GM18519 (cell line): ENCODE results near the gene GAL3ST1.
"Not testable (repeated sequence)": the region's sequence is repeated elsewhere in the genome, so short reads cannot be mapped to it uniquely, and the experiment has no call there.

ENCODE experiments used
- ATAC-seq: cut with Tn5 transposase; IDR thresholded peaks from one replicate; pipeline ENCODE4 v1.9.1; 2021; ENCODE audit warnings: mild to moderate bottlenecking, moderate library complexity; ENCODE audit not compliant: unreplicated experiment, low FRiP score

Gene GAL3ST1

DNA sequence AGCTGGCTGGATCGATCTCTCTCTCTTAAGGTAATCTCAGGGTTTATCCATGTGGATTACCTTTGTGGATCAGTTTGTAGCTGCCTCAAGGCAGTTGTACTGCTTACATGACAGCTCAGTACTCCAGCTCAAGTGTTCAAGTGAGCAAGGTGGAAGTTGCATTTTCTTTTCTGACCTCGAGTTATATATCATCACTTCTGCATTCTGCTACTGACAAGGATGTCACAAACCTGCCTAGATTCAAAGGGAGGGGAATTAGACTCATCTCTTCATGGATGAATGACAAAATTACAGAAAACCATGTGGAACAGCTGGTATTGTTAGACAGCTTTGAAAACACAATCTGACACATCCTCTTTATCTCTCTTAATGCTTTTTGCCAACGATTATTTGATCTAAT, 26.5 kb upstream of the GAL3ST1 start:
- ATAC-seq, result no peak

DNA sequence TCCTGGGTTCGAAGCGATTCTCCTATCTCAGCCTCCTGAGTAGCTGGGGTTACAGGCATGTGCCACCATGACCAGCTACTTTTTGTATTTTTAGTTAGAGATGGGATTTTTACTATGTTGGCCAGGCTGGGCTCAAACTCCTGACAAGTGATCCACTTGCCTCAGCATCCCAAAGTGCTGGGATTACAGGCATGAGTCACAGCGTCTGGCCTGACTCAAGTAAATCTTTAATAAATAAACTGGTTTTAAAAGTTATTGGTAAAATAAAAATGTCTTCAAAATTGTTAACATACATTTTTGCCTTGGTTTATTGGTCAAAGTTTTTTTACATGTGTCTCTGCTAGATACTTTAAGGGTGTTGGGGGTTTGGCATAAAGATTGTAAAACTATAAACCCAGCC, 24.5 kb upstream of the GAL3ST1 start:
- no peak for ATAC-seq

DNA sequence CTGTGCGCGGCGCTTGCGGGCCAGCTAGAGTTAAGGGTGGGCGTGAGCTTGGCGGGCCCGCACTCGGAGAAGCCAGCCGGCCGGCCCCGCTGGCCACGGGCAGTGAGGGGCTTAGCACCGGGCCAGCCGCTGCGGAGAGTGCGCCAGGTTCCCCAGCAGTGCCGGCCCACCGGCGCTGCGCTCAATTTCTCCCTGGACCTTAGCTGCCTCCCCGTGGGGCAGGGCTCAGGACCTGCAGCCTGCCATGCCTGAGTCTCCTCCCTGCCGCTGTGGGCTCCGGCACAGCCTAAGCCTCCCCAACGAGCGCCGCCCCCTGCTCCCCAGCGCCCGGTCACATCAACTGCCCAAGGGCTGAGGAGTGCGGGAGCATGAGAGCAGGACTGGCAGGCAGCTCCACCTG, 22.4 kb upstream of the GAL3ST1 start:
- ATAC-seq, result no peak

DNA sequence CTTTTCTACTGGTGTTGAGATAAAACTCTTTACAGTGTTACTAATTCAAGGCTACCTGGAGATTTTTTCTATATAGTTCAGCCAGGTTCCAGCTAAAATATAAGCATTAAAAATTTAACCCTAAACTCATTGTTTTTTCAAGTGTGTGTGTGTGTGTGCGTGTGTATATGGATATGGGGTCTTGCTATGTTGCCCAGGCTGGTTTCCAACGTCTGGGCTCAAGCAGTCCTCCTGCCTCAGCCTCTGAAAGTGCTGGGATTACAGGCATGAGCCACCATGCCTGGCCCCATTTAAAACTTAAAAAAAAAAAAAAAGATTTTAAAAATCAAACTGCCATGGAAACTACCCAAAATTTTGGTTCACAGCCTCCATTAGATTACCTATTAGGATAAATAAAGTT, 21.7 kb upstream of the GAL3ST1 start:
- no peak for ATAC-seq

DNA sequence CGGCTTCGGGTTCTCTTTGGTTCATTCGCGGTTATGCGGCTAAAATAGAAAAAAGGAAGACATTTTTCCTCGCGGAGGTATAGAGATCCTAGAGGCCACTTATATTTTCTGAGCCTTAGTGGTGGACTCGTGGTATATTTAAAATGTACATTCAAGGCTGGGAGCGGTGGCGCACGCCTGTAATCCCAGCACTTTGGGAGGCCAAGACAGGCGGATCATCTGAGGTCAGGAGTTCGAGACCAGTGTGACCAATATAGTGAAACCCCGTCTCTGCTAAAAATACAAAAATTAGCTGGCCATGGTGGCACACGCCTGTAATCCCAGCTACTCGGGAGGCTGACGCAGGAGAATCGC, 17.9 kb upstream of the GAL3ST1 start:
- ATAC-seq, result not testable (repeated sequence)

DNA sequence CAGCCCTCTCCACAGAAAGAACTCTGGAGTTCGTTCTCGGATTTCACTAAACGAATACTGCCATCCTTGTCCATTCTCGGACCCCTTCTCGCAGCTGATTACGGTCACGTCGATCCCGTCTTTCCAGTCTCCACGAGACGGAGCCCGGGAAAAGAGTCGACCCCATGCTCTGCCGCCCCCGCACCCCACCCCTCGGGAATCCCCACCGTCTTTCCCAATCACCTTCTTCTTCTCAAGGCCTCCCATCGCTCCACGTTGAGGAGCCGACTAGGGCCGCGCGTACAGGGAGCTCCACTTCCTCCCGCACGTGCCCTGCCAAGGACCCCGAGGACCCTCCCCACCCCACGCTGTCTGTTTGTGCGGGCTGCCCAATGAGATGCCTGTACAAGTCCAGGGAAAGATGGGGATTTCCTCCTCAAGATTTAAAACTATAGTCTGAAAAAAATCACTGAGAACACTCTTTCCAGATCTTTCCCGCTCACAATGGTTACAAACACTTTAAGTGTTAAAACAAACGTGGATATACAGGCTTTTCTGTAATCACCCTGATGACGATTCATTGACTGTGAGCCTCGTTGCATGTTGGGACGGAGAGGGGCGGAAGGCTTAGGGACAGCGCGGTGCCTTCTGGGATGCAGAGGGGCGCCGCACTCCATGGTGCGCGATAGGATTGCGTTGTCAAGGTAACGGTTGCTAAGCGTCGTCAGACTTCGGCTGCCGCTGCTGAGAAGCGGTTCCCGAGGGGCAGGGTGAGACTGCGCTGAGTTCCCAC, 17.3 kb upstream of the GAL3ST1 start, which contains the start of gene PES1:
Gene PES1, minus strand, starts transcription at position 323 of the 772 bp plus-strand sequence. Its CDS starts 77 bp downstream, at position 246.
- peak; percentile 80 for ATAC-seq

DNA sequence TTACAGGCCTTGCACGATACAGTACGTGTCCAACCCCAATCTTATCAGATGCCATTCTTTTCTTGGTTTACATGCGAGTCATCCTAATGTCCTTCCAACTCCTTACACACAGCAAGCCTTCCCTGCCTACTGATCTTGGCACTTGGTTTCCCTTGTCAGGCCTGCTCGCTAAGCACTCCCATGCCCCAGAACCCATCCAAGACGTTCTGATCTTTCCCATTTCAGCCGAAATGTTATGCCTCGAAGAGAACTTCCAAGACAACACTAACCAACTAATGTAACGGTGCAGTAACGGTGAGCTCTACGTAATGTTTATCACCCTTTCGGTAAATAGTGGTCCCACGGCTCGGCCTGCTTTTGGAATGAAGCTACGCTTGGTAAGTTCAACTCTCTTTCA, 16.7 kb upstream of the GAL3ST1 start:
- ATAC-seq, result no peak

DNA sequence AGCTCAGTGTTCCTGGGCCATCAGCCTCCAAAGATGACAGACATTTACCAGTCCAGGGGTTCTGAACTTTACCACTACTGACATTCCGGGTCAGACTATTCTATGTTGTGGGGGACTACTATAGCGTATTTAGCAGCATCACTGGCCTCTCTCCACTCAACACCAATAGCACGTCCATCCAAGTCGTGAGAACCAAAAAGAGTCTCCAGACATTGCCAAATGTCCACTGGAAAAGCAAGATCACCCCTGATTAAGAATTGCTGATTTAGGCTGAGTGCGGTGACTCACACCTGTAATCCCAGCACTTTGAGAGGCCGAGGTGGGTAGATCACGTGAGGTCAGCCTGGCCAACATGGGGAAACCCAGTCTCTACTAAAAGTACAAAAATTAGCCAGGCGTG, 11.9 kb upstream of the GAL3ST1 start:
- ATAC-seq, result no peak

DNA sequence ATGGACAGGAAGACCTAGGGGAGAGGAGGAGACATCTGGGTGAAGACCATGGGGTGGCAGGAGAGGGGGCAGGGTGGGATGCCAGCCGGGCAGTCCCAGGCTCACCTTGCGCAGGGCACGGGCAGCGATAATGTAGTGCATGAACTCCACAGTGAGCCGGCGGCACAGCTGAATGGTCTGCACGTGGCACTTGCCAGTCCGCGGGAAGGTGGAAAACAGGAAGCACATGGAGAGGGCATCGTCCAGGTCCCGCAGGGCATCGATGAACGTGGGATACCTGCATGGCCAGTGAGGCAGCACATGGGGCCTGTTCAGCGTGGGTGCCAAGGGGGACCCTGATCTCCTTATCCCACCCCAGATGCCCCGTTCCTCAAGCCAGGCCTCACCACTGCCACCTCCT, 10.0 kb upstream of the GAL3ST1 start:
- ATAC-seq, result no peak

DNA sequence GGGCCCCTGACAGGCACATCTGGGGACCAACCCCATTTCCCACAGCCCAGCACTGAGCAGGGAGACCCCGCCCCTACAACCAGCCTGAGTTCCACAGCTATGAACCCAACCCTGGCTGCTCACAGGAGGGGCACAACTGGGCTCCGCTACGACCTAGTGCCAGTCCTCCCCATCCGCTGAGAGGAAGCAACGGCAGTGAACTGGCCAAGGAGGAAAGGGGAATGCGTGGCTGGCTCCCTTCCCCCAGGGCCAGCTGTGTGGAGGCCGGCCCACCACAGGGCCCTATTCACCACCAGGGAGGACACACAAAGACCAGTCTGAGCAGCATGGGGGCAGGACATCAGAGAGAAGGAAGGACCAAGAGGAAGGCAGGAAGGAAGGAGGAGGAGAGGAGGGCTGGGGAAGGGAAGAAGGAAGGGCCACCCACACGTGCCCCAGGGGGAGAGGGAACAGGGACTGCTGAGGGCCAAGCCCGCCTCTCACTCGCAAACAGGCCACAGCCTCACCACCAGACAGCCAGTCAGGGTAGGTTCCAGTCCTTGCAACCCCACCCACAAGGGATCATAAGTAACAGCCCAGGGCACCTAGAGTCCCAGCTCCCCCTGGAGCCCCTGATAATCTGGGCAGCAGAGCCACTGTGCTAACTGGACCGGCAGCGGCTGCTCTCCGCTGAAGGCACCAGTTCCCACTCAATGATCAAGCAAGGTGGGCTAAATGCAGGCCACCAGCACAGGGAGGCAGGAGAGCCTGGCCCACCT, 8.5 kb upstream of the GAL3ST1 start:
- ATAC-seq, result no peak

DNA sequence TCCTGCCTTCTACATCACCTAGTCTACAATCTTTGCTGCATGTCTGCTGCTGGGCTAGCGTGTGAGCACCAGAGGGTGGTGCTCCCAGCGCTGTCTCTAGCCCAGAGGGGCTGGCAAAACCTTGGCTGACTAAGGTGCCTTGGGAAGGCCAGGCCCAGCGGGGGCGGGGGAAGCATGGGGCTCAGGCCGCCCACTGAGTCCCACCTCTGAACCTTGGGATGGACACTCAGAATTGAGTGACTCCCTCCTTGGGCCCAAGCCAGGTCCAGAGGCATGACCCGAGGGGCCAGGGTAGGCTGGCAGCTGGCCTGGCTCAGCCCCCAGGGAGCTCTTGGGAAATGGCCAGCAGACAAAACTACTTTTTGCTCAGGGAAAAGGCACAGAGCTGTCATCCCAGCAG, 7.6 kb upstream of the GAL3ST1 start:
- ATAC-seq, result no peak

DNA sequence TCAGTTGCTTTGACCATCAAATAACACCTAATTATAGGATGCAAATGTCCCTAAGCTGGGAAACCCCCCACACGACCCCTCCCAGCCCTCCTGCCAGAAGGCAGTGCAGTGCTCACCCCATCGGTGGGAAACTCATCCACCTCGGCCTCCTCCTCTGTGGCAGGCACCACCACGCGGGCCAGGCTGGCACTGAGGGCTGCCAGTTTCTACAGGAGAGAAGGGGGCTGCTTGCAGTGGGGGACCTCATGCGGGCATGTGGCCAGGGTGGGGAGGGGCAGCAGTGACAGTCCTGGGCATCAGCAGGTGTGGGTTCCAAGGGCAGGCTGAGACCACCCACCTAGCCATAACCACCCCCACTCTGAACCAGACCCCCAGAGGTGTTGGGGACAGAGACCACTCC, 6.4 kb upstream of the GAL3ST1 start:
- no peak for ATAC-seq

DNA sequence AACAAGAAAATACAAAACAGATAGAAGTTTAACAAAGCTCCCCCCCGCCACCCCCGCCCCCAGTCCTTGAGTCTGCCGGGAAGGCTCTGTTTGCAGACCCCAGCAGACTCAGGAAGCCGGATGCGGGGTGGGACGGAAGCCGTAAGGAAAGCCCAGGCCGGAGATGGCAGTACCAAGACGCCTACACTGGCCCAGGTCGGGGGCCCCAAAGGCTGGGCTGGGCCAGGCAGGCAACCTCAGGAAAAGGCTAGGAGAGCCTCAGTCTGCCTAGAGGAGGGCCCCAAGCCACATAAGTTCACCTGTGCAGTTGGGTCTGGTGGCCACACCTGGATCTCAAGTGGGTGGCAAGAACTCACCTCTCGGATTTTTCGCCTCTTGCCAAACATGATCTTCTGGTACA, 4.0 kb upstream of the GAL3ST1 start:
- no peak for ATAC-seq

DNA sequence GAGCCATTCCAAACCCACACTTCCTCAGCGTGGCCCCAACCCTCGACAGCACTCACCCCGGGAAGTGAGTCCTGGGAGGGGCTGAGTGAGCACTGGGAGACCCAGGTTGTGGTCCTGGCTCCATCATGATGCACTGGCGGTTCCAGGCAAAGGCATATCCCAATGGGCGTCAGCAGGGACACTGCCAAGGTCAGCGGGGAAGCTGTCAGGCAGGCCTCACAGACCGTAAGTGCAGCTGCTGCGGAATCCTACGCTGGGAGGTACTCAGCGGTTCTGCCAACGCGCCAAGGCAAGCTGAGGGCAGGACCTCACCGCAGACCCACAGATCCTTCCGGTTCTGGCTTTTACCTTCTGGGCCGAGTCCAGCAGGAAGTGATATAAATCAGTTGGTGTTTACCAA, 1.4 kb upstream of the GAL3ST1 start:
- no peak for ATAC-seq

DNA sequence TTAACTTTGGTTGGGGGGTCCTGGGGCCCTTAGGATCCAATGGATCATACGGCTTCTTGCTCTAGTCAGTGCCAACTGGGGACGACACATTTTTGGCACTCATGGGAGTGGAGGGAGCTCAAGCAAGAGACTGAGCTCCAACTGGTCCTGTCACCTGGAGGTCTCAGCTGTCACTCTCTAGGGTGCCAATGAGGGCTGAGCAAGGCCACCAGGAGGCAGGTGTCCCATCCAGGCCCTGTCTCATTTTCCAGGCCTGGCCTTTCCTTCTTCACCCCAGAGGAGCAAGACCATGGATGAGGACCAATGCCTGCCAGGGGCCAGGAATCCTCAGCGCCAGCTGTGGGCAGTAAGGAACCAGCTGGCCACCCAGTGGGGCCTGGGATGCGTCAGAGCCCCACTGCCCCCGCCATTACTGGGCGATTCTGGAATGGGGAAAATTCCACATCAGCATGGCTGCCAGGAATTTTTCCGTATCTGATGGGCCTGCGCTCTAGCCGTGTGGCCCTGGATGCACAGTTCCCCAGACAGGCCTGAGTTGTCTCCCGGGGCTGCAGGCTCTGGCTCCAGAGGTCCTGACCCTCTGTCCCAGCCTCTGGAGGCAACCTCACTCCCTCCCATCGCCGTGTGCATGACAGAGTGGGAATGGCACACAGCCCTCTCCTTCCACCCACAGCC, 669 bp upstream of the GAL3ST1 start:
- ATAC-seq, result no peak

DNA sequence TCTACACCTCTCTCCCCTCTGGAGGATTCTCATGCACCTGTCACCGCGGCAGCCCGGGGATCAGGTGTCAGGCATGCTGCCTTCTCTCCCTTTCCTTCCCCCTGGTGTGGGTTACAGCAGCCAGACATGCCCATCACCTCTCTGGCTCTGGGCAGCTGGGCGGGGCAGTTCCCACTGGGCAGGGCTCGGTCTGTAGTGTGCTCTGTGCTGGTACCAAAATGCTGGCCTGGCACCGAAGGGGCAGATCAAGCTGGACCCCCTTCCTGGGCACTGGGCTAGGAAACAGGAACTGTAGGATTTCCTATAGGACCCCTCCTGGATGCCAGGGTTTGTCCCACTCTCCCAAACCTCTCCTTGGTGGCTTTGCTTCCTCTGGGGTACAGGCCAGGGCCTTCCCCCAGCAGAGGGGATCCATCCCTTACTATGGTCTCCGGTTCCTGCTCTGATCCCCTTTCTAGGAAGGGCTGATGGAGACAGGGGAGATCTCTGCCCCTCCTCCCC, 821 bp downstream of the GAL3ST1 start:
- ATAC-seq, result no peak

DNA sequence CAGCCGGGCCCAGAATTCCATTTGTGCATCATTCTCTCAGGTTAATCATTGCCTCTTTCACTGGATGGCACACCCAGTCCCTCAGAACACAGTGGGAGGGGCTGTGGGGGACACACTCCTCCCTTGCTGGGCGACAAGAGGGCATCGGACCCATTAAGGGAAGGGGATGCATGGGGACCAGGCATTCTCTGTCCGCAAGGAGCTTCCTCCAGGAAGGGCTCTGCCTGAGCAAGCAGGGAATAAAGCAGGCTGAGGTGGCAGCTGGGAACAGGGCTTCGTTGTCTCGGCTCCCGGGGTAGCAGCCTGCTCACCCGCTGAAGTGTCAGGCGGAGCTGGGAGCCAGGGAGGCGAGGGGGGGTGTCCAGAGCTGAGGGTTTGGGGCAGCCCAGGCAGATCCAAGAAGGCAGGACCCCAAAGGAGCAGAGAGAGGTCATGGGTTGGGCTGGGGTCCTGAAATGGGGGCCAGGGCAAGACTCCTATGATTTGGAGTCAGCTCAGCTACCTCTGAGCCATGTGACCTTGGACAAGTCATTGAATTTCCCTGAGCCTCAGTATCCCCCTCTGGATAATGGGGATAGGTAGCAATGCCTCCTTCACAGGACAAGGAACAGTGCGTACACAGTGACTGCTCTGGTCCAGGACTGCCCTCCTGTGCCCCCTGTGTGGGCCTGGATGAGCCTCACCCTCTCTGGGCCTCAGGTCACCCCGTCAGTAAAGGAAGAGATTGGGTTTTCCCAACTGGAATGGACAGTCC, 1.4 kb downstream of the GAL3ST1 start:
- no peak for ATAC-seq

DNA sequence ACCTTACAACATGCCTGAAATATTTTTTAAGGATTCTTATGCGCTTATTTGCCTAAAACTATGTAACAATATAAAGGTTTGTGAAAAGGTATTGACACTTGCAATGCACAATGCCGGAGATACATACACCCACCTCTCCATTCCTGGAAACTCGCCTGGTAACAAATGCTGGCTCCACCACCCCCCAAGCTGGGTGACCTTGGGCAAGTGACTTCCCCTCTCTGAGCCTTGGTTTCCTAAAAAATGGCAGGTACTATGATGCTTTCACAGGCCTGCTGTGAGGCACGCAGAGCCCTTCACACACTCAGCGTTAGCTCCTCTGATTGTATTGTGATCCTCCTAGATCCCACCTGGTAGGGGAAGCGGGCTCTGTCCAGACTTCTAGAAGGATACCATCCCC, 2.3 kb downstream of the GAL3ST1 start:
- ATAC-seq, result no peak

DNA sequence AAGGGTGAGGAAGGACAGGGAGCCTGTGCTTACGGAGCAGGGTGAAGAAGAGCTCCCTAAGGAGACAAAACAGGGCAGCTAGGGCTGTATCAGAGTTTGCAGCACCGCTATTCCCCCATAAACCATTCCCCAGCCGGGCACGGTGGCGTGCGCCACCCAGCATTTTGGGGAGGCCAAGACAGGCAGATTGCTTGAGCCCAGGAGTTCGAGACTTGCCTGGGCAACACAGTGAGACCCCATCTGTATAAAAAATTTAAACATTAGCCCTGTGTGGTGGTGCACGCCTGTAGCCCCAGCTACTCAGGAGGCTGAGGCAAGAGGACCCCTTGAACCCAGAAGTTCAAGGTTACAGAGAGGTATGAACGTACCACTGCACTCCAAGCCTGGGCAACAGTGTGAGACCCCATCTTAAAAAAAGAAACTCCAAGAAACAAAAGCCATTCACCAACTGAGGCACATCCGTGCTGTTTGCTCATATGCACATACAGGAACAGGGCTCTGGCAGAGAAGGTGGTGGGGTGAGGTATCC, 4.7 kb downstream of the GAL3ST1 start:
- no peak for ATAC-seq

DNA sequence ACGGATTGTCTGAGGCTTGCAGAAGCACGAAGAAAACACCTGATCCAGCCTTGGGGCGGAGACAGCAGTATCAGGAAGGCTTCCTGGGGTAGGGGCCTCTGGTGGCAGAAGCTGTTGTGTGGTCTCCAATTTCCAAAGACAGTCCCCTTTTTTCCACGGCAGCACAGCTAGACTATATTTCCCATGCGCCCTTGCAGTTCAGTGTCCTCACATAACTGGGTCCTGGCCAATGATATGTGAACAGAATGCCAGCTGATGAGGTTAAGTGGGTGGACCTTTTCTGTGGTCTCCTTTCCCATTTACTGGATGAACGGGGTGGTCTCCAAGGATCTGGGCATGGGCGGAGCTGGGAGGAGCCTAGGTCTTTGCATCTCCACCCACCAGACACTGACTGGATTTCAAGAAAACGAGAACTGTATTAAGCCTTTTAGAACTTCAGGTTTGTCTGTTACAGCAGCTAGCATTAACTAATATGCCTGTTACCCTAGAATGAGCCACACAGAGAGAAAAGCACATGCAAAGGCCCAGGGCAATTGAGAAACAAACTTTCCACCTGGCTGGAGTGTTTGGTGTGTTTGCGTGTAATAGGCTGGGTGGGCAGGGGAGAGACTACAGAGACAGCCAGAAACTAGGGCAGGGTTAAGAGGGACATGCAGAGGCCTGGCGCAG, 6.2 kb downstream of the GAL3ST1 start:
- ATAC-seq, result no peak
